AG04450 (cell line): Measurements from ENCODE around the gene PEX19. TPM values are rescaled to one million over a fixed set of nuclear protein-coding genes. Genes with fewer than 3 reads are reported as not detected.

Source experiments
- CTCF ChIA-PET: fragments of 300-600, 350-600 bp; formaldehyde crosslinking; extraction: SDS; loops from one replicate; lab custom pipeline; 2022; ENCODE audit warnings: antibody characterized with exemption, inconsistent platforms; lab: Charles Lee
- POLR2A ChIA-PET: fragments of 350-600 bp; formaldehyde crosslinking; extraction: SDS; loops from one replicate; lab custom pipeline; 2021; ENCODE audit warnings: antibody characterized with exemption, inconsistent platforms; lab: Yijun Ruan, JAX
- DNase-seq: peaks from one replicate; pipeline ENCODE4 v3.0.0-alpha.2; 2011; ENCODE audit warnings: low read depth, low spot score
- H3K27ac ChIP-seq: one replicate; pipeline ENCODE4 v1.5.1; 2012; ENCODE audit warnings: low read depth, low read length, control low read depth
- H3K27me3 ChIP-seq: one replicate; pipeline ENCODE4 v1.6.0; 2012; ENCODE audit warnings: low read length; ENCODE audit not compliant: control insufficient read depth, insufficient read depth
- H3K4me3 ChIP-seq: 2 replicates; pipeline ENCODE4 v1.5.1; 2011; ENCODE audit warnings: mild to moderate bottlenecking, low read depth, low read length, control low read depth
- H3K9me3 ChIP-seq: 2 replicates; pipeline ENCODE4 v1.5.1; 2012; ENCODE audit warnings: low read length; ENCODE audit not compliant: control insufficient read depth, insufficient read depth
- CTCF ChIP-seq: IDR thresholded peaks from 2 replicates; pipeline ENCODE4 v1.5.1; 2011; ENCODE audit warnings: low read depth, low read length, control low read depth, inconsistent platforms
- polyA plus RNA-seq: library from polyadenylated mRNA; depleted of rRNA; stranded (reverse); fragments of >200 nt; gene quantifications from 2 replicates; pipeline ENCODE4 v1.2.3, GENCODE V29; 2011

PEX19 gene
- polyA plus RNA-seq, 1 experiment: 87.5 TPM

GRCh38 chr1:160267284-160267991 is 17.5 kb downstream of the PEX19 start:
- CTCF ChIA-PET: interaction anchor here (0.7 kb wide), 1 partner anchor 11 kb away, joined by 4 read pairs; no protein-coding TSS in a partner anchor
- POLR2A ChIA-PET: no interaction called here
- Histone ChIP-seq H3K27me3 (no peaks in the 10 kb centered on the region), H3K9me3 (no peaks in the 10 kb centered on the region), H3K27ac (no peak overlapping the region), H3K4me3 (no peak overlapping the region)
- no peak for TF ChIP-seq CTCF
- DNase-seq: no peak

- H3K9me3 ChIP-seq: no peaks in the 10 kb centered on the region; the same call in 1 of the 2 replicates
- DNase-seq: no peak
- CTCF ChIA-PET: interaction anchor here (0.9 to 3.4 kb wide), 3 partner anchors 13 to 72 kb away, joined by 3 to 28 read pairs (median 12); no protein-coding TSS in a partner anchor
- no peaks in the 10 kb centered on the region for H3K27me3 ChIP-seq
- no peak overlapping the region for H3K27ac ChIP-seq
- no peak overlapping the region for H3K4me3 ChIP-seq
- POLR2A ChIA-PET: no interaction called here
- no peak for TF ChIP-seq CTCF
These were observed 20.1 kb downstream of the PEX19 start for GRCh38 chr1:160264795-160265307.

- TF ChIP-seq CTCF: no peak
- Histone ChIP-seq H3K27me3 (no peaks in the 10 kb centered on the region), H3K27ac (peak within 1 kb of the TSS; percentile 94), H3K4me3 (peak within 1 kb of the TSS; percentile 100), H3K9me3 (no peaks in the 10 kb centered on the region; the same call in 1 of the 2 replicates)
- DNase-seq: peak; percentile 93
- ChIA-PET CTCF (interaction anchor here (1.0 to 3.7 kb wide), 5 partner anchors 11 to 69 kb away, joined by 3 to 42 read pairs (median 5); no protein-coding TSS in a partner anchor), POLR2A (interaction anchor here (0.6 to 2.0 kb wide), 10 partner anchors 9 to 115 kb away, joined by 3 to 12 read pairs (median 4); partner anchors contain the start of gene PEX19)
These were observed 22.8 kb downstream of the PEX19 start, which contains the start of gene DCAF8 for GRCh38 chr1:160261893-160262794. DCAF8 (minus strand) TSS chr1:160262549; CDS start chr1:160244008, 18,541 bp downstream.

GRCh38 chr1:160261556-160261892 is 23.4 kb downstream of the PEX19 start:
- Histone ChIP-seq H3K4me3 (peak overlapping the region; percentile 100), H3K9me3 (no peaks in the 10 kb centered on the region; the same call in 1 of the 2 replicates), H3K27ac (peak overlapping the region; percentile 94), H3K27me3 (no peaks in the 10 kb centered on the region)
- POLR2A ChIA-PET: interaction anchor here (1.1 kb wide), 1 partner anchor 23 kb away, joined by 4 read pairs; the partner anchor contains the start of gene PEX19
- DNase-seq: peak; percentile 76
- no peak for TF ChIP-seq CTCF
- CTCF ChIA-PET: interaction anchor here (1.0 to 3.7 kb wide), 5 partner anchors 10 to 160 kb away, joined by 5 to 42 read pairs (median 15); no protein-coding TSS in a partner anchor
